ENCODE measurements around the gene NLRC5.
A peak's percentile ranks its signal among the peaks of the same experiment; 100 is the strongest.

NLRC5 gene

GRCh38 chr16:56988948-56989945, at the start of gene NLRC5:
TSS of gene NLRC5 (plus strand) at chr16:56989557. CDS start at chr16:57020713, 31,156 bp downstream.
- peak; percentile 90 for DNase-seq (ENCODE audit: low spot score)

- DNase-seq (ENCODE audit: low spot score), result no peak
These were observed 49.6 kb upstream of the NLRC5 start for GRCh38 chr16:56939801-56940200.

GRCh38 chr16:56941092-56941491, 48.3 kb upstream of the NLRC5 start:
- DNase-seq (ENCODE audit: low spot score), result no peak

- no peak for DNase-seq (ENCODE audit: low spot score)
These were observed 47.5 kb upstream of the NLRC5 start for GRCh38 chr16:56941856-56942331.

GRCh38 chr16:56943761-56944375, 45.5 kb upstream of the NLRC5 start:
- no peak for DNase-seq (ENCODE audit: low spot score)

GRCh38 chr16:56944954-56945839, 44.2 kb upstream of the NLRC5 start:
- no peak for DNase-seq (ENCODE audit: low spot score)

- DNase-seq (ENCODE audit: low spot score), result no peak
These were observed 43.4 kb upstream of the NLRC5 start for GRCh38 chr16:56945847-56946527.

GRCh38 chr16:56946767-56947603, 42.4 kb upstream of the NLRC5 start:
- DNase-seq (ENCODE audit: low spot score), result no peak

GRCh38 chr16:56947604-56947995, 41.8 kb upstream of the NLRC5 start:
- DNase-seq (ENCODE audit: low spot score), result no peak

GRCh38 chr16:56948234-56948633, 41.1 kb upstream of the NLRC5 start:
- DNase-seq (ENCODE audit: low spot score), result no peak

- DNase-seq (ENCODE audit: low spot score), result no peak
These were observed 39.3 kb upstream of the NLRC5 start for GRCh38 chr16:56950051-56950450.

GRCh38 chr16:56950455-56950854, 38.9 kb upstream of the NLRC5 start:
- no peak for DNase-seq (ENCODE audit: low spot score)

GRCh38 chr16:56950881-56951771, 38.2 kb upstream of the NLRC5 start:
- DNase-seq (ENCODE audit: low spot score), result peak; percentile 83

- DNase-seq (ENCODE audit: low spot score), result no peak
These were observed 36.4 kb upstream of the NLRC5 start for GRCh38 chr16:56953006-56953405.

- DNase-seq (ENCODE audit: low spot score), result no peak
These were observed 33.3 kb upstream of the NLRC5 start for GRCh38 chr16:56956076-56956475.

- no peak for DNase-seq (ENCODE audit: low spot score)
These were observed 32.6 kb upstream of the NLRC5 start for GRCh38 chr16:56956756-56957155.

GRCh38 chr16:56960681-56961281, 28.6 kb upstream of the NLRC5 start:
- no peak for DNase-seq (ENCODE audit: low spot score)

GRCh38 chr16:56961386-56961785, 28.0 kb upstream of the NLRC5 start:
- no peak for DNase-seq (ENCODE audit: low spot score)

- DNase-seq (ENCODE audit: low spot score), result no peak
These were observed 27.5 kb upstream of the NLRC5 start, which contains the start of gene CETP for GRCh38 chr16:56961851-56962281. TSS of gene CETP (plus strand) at chr16:56961950. CDS start at chr16:56961980, 30 bp downstream.
